IPS-15b (cell line): ENCODE results near the gene KLF16.

ENCODE experiments used
- H3K27me3 ChIP-seq: one replicate; pipeline ENCODE4 v1.6.1; 2013; ENCODE audit warnings: low read length; ENCODE audit not compliant: control insufficient read depth, insufficient read depth
- H3K36me3 ChIP-seq: one replicate; pipeline ENCODE4 v1.6.1; 2013; ENCODE audit warnings: low read length; ENCODE audit not compliant: control insufficient read depth, insufficient read depth
- H3K4me1 ChIP-seq: one replicate; pipeline ENCODE4 v1.6.1; 2013; ENCODE audit warnings: mild to moderate bottlenecking, low read length; ENCODE audit not compliant: control insufficient read depth, insufficient read depth
- H3K4me3 ChIP-seq: one replicate; pipeline ENCODE4 v1.5.1; 2013; ENCODE audit warnings: low read depth, low read length
- H3K9ac ChIP-seq: one replicate; pipeline ENCODE4 v1.6.1; 2013; ENCODE audit warnings: low read depth, mild to moderate bottlenecking, low read length
- H3K9me3 ChIP-seq: one replicate; pipeline ENCODE4 v1.6.1; 2013; ENCODE audit warnings: mild to moderate bottlenecking, low read length; ENCODE audit not compliant: control insufficient read depth, insufficient read depth

KLF16 gene

DNA sequence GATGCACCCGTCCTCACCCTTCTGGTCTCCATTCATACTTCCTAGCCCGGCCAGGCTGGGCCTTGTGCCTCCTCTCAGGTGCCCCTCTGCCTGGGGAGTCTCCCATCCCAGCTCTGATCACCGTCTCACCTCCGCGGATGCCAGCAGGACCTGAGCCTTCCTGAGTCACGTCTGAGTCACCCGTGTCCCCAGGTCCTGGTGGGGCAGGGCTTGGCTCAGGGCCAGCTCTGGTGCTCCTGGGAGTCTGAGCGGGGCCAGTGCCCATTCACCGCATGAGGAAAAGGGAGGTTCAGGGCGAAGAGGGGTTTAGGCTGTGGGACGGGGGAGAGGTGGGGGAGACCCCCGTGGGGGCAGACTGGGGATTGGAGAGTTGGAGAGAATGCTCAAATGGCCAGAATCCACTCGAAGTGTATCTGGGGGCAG lies 51.9 kb downstream of the KLF16 start:
- no peak overlapping the region for H3K9ac ChIP-seq
- no peaks in the 10 kb centered on the region for H3K4me1 ChIP-seq
- H3K27me3 ChIP-seq = no peaks in the 10 kb centered on the region
- H3K4me3 ChIP-seq = peak overlapping the region; percentile 22
- H3K9me3 ChIP-seq = no peaks in the 10 kb centered on the region
- peaks cover 12% of the 10 kb centered on the region for H3K36me3 ChIP-seq

DNA sequence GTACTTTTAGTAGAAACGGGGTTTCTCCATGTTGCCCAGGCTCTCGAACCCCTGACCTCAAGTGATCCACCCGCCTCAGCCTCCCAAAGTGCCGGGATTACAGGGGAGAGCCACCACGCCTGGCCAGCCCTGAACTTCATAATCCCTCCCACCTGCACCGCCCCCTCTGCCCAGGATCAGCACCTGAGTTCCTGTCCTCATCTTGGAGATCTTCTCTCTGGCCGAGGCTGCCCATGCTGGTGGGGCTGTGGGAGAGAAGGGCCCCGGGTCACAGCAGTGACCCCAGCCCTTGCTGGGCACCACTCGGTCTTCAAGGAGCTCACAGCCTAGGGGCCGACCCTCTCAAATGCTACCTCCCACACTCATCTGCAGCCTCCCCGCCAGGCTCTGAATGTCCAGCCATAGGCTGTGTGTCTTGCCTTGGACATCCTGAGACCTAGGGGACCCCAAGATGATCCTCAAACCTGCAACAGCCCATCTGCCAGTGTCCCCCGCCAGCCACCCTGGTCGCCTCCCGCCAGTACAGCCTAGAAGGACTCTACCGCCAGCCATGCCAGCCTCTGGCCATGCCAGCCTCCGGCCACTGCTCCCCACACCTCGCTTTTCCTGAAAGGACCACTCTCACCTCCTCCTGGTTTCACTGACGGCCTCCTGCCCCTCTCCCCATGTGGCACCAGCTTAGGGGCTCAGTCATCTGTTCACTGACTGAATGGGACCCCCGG lies 52.8 kb downstream of the KLF16 start:
- Histone ChIP-seq H3K9ac (no peak overlapping the region), H3K4me1 (no peaks in the 10 kb centered on the region), H3K4me3 (no peak overlapping the region), H3K27me3 (no peaks in the 10 kb centered on the region), H3K9me3 (no peaks in the 10 kb centered on the region), H3K36me3 (peaks cover 6% of the 10 kb centered on the region)

GRCh38 chr19:1809678-1810077 lies 53.7 kb downstream of the KLF16 start:
- Histone ChIP-seq H3K4me3 (no peak overlapping the region), H3K9ac (no peak overlapping the region), H3K36me3 (peaks cover 3% of the 10 kb centered on the region), H3K27me3 (no peaks in the 10 kb centered on the region), H3K4me1 (no peaks in the 10 kb centered on the region), H3K9me3 (no peaks in the 10 kb centered on the region)

GRCh38 chr19:1808395-1808731 lies 55.0 kb downstream of the KLF16 start:
- H3K27me3 ChIP-seq = no peaks in the 10 kb centered on the region
- no peaks in the 10 kb centered on the region for H3K4me1 ChIP-seq
- no peaks in the 10 kb centered on the region for H3K9me3 ChIP-seq
- H3K9ac ChIP-seq = no peak overlapping the region
- no peak overlapping the region for H3K4me3 ChIP-seq
- no peaks in the 10 kb centered on the region for H3K36me3 ChIP-seq

DNA sequence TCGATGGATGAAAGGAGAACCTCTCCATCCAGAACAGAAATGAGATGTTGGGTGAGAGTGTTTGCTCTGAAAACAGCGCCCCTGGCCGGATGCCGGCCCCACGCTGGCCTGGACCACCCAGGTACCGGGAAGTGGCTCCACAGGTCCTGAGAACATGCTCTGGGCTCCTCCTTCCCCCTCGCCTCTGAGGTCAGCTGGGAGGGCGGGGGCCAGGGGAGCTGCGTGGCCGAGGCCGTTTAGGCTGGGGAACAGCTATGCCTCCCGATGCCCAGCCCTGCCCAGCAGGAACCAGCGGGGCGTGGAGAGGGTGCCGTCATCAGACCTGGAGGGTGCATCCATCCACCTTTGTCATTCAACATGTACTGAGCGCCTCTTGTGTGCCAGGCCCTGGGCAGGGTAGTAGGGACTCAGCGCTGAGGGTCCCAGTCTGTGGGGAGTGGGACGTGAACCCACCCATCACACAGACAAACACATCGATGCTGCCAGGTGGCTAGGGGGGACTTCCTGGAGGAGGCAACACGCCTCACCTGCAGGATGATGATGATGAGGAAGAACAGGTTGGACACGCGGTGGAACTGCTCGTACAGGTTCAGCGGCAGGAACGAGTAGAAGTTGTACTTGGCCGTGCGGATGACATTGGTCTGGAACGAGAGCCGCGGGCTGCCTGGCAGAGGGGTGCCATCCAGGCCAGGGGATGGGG lies 55.5 kb downstream of the KLF16 start:
- Histone ChIP-seq H3K4me1 (no peaks in the 10 kb centered on the region), H3K36me3 (no peaks in the 10 kb centered on the region), H3K27me3 (no peaks in the 10 kb centered on the region), H3K9me3 (no peaks in the 10 kb centered on the region), H3K9ac (no peak overlapping the region), H3K4me3 (no peak overlapping the region)

DNA sequence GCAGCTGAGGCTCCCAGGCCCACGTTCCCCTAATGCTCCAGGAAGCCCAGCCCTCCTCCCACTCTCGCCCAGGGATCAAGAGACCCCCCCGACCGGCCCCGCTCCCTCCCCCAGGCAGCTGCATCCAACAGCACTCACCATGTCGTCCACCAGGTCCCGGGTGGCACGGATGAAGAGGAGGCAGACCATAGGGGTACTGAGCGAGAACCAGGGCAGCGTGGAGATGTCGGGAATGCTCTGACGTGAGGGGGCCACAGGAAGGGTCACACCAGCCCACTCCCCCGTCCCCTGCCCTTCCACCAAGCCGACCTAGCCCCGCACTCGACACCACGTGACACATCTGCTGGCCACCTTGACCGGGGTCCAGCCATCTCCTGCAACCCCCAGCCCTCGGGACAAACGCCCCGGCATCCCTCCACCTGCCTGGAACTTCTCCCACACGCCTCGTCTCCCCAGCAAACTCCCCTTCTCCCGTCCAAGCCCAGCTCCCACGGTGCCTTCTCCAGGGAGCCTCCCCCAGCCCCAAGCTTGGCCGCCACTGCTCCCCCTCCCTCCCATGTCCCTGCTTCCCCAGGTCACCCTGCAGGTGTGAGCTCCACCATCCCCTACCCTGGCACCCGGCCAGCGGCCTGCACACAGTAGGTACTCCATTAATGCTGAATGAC lies 56.2 kb downstream of the KLF16 start:
- H3K27me3 ChIP-seq = no peaks in the 10 kb centered on the region
- H3K36me3 ChIP-seq = no peaks in the 10 kb centered on the region
- H3K9me3 ChIP-seq = no peaks in the 10 kb centered on the region
- H3K9ac ChIP-seq = no peak overlapping the region
- H3K4me3 ChIP-seq = no peak overlapping the region
- no peaks in the 10 kb centered on the region for H3K4me1 ChIP-seq

DNA sequence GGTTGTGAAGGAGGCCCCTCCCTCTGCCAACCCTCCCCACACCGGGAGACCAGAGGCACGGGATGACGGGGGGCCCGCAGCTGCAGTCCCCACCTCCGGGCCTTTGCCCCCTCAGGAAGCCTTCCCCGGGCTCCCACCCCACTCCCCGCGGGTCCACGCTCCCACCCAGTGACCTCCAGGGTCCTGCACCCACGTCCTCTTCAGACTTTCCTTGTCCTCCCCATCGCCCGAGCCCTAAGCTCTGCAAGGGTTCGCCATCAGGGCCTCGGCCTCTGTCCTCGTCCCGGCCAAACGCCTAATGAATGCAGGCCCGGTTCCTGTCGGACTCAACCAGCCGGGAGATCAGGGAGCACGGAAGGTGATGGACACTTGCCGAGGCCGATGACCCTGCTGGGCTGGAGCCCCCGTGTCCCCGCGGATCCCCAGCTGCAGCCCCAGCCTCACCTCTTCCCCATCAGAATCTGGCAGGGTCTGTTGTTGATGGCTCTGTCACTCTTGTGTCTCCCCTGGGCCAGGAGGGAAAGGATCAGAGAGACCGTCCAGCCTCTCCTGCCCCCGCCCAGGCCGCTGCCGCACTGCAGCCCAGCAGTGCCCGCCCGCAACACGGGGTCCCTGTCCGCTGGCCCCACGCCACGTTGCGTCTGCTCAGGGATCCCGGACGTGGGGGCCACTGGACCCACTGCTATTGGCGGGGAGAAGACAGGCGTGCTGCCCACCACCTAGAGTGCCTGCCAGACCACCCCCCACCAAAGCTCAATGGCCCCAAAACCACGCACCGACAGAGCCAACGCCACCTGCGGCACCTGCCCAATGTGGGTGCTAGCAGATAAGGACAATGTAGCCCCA lies 57.0 kb downstream of the KLF16 start:
- no peaks in the 10 kb centered on the region for H3K9me3 ChIP-seq
- H3K9ac ChIP-seq = no peak overlapping the region
- no peaks in the 10 kb centered on the region for H3K4me1 ChIP-seq
- no peak overlapping the region for H3K4me3 ChIP-seq
- no peaks in the 10 kb centered on the region for H3K36me3 ChIP-seq
- no peaks in the 10 kb centered on the region for H3K27me3 ChIP-seq

- Histone ChIP-seq H3K9me3 (no peaks in the 10 kb centered on the region), H3K4me3 (no peak overlapping the region), H3K27me3 (no peaks in the 10 kb centered on the region), H3K36me3 (no peaks in the 10 kb centered on the region), H3K9ac (no peak overlapping the region), H3K4me1 (no peaks in the 10 kb centered on the region)
These were observed 57.8 kb downstream of the KLF16 start for GRCh38 chr19:1805401-1806183.

DNA sequence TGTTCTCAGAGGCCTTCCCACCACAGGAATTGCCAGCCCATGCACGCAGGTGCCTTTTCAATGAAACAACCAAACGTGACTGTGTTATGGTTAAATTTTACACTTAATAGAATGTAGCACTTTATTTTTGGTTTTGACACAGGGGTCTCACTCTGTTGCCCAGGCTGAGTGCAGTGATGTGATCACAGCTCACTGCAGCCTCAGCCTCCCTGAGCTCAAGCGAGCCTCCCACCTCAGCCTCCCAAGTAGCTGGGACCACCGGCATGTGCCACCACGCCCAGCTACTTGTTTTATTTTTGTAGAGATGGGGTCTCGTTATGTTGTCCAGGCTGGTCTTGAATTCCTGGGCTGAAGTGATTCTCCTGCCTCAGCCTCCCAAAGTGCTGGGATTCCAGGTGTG lies 58.5 kb downstream of the KLF16 start:
- H3K4me1 ChIP-seq = no peaks in the 10 kb centered on the region

More for the DNA sequence above, 58.5 kb downstream of the KLF16 start:
- Histone ChIP-seq H3K9ac (no peak overlapping the region), H3K27me3 (no peaks in the 10 kb centered on the region), H3K9me3 (no peaks in the 10 kb centered on the region), H3K4me3 (no peak overlapping the region), H3K36me3 (no peaks in the 10 kb centered on the region)
